ENCODE results near the gene TCP11.

Gene TCP11
- 0 to 0.27 (median 0.07) reads per million in 18 experiments for total RNA-seq

DNA sequence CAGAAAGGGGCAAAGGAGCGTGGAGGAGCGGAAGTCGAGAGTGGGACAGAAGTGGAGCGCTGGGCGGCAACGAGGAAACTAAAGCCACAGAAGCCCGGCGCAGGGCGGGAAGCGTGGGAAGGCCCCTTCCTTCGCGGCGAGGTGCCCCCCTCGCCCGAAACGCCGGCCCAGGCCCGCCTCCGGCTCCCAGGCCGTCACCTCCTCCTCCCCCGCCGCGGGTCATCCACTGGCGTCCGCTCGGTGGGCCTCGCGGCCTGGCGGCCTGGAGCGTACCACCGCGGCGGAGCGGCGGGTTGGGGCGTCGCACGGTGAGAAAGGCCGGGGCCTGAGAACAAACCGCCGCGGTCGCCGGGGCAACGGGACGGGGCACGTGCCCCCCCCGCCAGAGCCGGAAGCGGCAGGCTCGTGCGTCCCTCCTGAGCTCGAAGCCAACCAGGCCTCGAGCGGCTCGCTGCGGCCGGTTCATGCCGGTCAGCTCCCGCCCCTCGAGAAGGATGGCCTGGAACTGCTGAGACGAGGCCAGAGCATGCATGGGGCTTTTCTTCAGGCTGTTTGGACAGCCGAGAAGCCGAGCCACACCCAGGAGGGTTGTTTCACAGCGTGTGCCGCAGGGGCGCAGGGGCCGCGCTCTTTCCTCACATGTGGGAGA, at the start of gene TCP11:
TSS of gene TCP11 (minus strand) at position 333 of the 649 bp plus-strand sequence. CDS start 469 bp downstream, outside the sequence.
- peak; percentile 38 to 59 for DNase-seq

DNA sequence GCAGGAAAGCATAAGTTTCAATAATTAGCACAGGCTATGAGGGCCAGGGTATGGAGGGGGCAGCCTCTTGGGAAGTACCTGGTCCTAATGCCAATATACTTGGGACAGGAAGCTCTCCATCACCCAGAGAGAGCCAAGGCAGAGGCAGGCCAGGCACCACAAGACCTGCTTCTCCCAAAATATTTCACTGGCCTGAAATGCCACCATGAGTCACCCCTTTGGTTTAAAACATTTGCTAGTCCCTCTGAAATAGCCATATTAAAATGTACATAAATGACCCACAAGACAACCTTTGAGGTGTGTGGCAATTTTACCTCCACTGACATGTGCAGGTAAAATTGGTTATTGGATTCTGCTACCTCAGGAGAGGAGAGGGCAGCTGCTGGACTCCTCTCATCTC, 49.2 kb upstream of the TCP11 start:
- DNase-seq: no peak

DNA sequence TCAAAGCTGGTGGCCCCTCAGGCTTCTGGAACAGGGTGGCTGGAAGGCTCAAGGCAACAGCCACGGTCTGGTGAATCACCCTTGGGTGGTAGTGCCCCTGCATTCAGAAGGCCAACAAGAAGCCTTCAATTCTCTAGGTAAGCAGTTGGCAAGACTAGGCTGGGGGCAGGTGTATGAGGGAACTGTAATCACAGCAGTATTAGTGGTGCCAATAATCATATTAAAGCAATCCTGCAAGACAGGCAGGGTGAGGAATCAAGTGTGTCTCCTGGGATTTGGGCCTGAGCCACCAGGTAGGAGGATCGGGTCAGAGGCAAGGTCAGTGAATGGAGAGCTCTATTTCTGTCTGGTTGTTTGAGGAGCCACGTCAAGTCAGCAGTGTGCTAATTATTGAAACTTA, 47.7 kb upstream of the TCP11 start:
- DNase-seq: no peak

DNA sequence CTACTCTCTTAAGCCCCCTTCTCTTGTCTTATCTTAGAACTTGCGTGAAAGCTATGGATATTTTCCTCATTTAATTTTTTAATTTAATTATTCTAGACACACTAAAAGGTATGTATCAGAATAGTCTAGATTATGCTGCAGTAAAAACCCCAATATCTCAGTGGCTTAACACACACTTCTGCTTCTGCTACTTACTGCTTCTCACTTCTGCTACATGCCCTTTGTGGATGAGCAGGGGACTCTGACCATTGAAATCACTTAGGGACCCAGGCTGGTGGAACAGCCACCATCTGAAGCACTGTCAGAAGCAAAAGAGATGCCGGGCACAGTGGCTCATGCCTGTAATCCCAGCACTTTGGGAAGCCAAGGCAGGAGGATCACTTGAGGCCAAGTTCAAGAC, 45.4 kb upstream of the TCP11 start:
- DNase-seq: no peak

DNA sequence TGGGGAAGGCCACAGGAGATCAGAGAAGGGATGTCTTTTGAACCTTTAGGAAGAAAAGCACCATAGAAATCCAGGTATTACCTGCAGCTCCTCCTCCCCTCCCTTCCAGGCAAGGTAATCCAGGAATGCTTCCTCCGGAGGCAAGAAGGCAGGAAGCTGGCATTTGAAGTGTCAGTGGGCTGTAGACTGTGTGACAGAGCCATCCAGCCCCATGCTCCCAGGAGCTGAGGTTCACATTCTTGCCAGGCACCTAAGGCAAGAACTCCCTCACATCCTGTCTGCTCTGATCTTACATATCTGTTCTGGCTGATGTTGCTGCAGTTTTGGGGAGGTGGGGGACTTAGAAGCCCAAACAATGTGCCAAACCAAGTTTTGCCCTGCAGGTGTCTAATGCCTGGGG, 44.8 kb upstream of the TCP11 start:
- no peak for DNase-seq

DNA sequence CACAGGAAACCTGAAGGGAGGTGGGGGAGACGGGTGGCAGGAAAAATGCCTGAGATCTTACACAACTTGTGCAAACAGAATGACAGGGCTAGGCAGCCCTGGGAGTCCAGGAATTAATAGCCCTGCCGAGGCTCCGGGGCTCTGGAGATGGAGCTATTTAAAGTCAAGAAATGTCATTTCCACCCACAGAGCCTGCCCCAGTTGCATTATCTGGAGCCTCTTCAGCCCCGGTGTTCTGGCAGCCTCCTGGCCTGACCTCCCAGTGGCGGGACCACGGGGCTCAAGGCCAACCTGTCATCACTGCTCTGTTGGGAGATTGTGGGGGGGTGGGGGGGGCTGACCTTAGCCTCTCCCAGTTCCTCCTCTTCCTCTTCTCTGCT, 44.2 kb upstream of the TCP11 start:
- DNase-seq: no peak

DNA sequence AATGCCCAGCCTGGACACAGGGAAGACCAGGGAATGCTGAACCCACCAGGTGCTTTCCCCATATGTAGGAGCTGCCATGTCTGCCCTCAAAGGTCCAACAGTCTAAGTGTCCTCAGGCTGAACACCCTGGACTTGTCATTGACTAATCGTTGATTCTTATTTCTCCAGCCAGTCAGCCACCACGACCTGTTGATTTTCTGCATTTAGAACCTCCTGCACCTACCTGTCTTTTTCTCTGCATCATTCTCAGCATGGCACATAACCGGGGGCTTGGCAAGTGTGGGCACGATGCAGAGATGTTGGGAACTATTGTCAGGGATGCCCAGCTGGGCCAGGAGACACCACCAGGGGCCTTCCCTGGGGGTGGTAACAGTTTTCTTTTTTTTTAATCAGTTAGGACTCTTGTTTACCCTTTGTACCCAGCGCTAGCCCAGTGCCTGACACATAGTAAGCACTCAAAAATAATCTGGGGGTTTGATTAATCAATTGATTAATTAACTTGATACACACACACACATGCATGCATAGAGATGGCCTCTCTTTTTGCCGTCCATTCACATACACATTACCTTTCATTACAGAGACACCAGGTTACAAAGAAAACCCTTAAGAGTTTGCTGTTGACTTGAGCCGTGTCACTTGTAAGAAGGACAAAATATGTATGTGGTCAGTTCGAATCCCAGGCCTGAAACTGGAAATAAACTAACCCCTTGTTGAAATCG, 43.6 kb upstream of the TCP11 start:
- no peak for DNase-seq

DNA sequence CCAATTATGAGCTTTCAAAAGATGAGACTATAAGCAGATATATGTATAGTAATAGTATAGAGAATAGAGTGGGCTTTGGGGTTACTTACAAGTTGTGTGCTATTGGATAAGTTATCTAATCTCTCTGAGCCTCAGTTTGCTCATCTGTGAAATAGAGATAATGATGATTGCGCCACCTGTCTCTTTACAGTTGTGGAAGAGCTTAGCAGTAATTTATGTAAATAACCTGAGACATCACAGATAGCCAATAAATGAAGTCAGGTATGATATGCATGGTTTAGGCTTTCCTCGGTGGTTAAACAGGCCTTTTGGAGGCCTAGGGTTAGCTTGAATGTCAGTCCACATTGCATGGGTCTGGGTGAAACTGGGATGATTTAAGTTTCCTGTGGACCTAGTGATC, 42.8 kb upstream of the TCP11 start:
- no peak for DNase-seq

DNA sequence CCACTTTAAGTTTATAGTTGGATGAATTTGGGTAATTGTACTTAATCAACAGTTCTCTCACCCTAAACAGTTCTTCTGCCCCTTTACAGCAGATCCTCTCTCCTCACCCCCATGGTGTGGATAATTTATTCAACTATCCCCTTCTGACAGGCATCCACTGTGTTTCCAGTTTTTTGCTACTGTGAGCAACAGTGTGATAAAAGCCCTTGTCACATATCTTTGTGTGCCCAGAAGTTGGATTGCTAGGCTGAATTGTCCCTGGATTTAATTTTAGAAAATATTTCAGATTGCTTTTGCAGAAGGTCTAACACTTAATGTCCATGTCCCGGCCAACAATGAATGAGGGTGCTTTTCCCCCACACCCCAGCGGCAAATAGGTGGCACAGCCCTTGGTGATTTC, 42.1 kb upstream of the TCP11 start:
- DNase-seq: no peak

DNA sequence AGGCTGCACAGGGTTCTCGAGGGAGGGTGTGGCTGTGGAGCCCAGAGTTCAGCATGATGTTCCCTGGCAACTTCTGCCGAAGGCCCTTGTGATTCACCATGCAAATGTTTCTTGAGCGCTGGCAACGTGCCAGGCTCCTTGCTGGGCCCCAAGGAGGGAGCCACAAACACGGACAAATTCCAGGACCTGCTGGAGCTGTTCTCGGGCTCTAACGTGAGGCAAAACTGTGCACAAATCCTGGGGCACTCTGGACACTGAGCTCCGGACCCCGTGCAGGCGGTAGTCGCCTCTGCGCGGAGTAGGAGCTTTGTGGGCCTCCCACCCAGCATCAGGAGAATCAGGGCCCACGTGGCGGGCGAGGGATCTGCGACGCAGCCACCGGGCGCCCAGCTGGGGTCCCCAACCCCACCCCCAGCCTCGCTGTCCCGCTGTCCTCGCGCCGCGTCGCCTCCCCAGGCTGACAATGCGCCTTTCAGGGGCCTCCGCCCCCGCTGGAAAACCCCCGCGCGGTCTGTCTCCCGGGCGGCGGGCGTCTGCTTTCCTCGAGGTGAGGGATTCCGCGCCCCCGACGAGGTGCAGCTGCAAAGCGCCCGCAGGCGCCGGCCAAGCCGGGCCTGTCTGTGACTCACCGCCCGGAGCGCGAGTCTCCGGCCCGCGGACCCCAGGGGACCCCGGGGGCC, 40.9 kb upstream of the TCP11 start:
- DNase-seq: no peak

DNA sequence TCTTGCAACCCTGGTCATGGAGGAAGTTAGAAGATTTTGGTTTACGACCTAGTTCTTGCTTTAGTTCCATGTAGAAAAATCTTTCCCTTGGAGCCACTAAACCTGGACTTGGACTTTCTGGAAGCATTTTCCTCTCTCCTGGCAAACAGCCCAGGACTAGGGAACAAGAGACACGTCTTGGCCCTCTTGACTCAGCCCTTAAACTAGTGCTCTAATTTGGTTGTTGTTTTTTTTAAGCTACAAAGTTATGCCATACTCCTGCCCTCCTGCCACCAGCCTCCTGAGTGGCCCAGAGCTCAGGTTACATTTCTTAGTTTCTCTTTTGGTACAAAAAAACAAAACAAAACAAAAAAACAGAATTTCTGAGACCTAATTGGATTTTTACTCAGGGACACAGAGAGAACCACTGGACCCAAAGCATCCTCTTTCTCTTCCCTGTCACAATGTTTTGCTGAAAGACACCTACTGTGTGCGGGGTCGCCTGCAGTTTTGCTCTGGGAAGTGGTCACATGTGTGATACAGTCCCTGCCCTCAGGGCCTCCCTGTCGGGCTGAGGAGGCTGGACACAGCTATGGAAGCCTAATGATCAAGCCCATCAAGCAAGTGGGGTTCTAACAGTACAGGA, 40.3 kb upstream of the TCP11 start:
- no peak for DNase-seq

DNA sequence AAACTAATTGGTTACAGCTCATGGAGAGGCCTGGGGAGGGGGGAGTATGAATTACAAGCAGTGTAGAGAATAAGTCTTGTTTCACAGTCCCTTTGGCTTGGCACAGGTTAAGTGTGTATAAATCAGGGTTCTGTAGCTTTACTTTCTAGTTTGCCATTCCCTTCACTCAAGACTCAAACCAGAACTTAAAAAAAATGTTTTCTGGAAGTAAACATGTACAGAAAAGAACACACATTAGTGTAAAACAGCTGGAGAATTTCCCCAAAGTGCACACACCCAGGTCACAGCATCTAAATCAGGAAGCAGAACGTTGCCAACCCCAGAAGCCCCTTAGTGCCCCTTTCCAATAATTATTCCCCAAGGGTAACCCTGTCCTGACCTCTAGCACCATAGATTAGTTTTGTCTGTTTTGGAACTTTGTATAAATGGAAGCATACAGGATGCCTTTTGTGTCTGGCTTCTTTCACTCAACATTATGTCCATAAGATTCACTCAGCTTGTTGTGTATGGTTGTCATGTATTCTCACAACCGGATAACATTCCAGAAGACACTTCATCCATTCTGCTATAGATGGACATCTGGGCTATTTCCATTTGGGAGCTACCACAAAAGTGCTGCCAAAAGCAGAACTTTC, 38.9 kb upstream of the TCP11 start:
- no peak for DNase-seq

DNA sequence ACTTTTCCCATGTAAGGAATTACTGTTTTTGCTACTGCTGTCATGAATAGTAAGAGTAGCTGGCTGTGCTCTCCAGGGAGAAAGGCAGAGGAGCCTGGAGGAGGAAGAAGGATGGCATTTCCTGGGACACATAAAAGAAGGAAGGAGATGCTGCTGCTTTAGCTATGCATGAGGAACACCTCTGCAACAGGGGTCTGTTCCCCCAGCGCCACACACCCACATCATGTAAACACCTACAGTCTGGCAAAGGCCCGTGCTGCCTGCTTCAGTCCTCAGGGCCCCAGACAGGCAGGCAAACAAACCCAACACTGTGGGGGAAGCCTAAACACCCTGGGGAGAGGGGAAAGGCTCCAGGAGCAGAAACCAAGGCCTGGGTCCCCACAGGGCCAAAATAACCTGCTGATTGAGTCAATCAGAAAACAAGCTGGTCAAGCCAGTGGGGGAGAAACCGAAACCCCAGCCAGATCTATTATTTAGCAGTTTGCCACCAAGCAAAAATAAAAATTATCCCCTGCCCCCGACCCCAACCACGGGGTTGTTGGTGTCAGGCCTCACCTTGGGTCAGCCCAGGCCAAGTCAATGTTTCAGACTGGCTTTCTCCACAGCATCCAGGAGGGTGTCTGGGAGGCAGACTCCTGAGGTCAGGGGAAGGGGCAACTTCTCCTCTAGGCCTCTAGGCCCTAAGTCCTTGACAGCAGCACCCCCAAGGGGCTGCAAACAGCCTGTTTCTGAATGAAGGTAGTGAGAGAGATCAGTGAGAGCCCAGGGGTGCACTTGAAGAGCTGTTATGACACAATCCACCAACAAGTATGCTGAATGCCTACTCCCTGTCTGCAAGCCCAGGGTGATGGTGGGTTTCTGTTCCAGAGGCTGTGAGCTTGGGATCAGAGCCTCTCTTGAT, 38.0 kb upstream of the TCP11 start:
- no peak for DNase-seq

DNA sequence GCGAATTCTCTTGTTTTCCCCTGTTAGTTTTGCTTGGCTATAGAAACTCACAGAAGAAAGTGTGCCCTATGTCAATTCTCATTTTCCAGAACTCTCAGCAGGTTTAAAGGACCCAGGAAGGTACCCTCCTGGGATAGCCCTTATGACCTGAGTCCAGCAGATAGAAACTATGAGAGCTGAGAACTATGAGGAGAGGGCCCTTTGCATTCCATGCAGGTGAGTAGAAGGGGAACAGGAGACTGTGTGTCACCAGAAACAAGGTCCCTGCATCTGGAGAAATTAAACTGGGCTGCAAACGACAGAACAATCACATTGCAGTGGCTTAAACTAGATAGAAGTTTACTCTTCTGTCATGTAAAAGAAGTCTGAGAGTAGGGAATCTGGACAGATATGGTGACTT, 36.9 kb upstream of the TCP11 start:
- no peak for DNase-seq

DNA sequence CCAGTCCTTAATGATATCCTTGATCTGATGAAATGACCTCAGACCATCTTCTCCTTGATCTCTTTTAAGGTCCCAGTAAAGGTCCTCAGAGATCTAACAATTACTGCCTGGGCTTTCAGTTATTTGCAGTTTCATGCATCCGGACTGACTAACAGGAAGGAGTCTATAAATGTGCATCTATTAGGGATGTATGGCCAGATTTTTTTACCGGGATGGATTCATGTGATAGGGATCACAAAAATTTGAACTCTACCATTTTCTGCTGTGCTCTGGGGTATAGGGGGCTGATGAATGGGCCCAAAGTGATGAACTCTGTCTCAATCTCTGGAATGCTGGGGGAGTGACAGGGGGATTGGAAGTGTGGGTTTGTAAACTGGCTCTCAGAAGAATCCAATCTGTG, 36.5 kb upstream of the TCP11 start:
- DNase-seq: no peak

DNA sequence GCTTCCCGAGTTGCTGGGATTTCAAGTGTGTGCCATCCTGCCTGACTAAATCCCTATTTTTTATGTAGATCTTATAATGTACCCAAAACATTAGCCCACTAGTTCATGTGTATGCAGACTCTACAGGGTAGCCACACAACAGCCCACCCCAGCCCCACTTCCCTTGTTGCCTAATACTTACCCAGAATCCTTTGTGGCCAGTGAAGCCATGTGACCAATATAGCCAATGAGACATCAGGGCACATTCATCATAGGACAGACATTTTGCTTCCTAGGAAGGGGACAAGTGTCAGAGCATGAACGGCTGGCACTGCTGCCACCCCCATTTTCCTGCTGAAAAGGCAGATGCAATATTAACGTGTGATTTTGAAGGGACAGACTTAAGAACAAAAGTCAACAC, 36.0 kb upstream of the TCP11 start:
- no peak for DNase-seq

DNA sequence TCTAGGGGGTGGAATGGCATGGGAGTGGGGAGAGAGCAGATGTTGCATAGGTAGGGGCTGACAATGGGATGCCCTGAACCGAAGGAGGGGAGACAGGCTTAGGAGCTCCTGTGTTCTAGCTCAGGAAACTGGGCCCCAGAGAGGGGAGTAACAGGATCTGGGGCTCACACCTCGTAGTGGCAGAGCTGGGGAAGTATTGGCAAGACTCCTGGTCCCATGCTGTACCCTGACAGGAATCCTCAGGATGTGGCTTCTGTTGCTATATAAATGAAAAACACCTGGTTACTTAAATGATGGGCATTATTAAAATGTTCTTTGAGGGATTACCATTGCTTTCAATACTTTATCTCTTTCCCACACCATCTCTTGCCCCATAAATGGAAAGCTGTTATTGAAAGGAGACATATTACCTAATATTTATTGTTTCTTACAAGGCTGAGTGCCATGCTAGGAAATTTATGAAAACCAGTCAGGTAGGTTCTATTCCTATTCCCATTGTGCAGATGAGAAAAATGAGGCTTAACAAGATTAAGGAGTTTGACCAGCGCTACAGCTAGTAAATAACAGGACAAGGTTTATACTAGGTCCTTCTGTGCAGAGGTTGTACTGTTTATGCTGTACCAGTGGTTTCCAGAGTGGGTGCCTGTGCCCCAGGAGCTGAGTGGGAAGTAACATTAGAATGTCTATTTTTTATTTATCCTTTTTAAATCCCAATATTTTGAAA, 35.3 kb upstream of the TCP11 start:
- no peak for DNase-seq

DNA sequence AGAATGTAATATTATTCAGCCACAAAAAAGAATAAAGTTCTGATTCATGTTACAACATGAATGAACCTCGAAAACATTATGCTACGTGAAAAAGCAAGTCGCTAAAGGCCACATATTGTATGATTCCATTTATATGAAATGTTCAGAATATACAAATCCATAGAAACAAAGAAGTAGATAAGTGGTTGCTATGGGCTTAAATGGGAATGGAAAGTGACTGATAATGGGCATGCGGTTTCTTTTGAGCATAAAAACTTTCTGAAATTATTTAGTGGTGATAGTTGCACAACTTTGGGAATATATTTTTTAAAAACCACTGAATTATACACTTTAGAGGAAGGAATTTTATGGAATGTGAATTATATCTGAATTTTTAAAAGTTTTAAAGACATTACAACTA, 33.4 kb upstream of the TCP11 start:
- no peak for DNase-seq

DNA sequence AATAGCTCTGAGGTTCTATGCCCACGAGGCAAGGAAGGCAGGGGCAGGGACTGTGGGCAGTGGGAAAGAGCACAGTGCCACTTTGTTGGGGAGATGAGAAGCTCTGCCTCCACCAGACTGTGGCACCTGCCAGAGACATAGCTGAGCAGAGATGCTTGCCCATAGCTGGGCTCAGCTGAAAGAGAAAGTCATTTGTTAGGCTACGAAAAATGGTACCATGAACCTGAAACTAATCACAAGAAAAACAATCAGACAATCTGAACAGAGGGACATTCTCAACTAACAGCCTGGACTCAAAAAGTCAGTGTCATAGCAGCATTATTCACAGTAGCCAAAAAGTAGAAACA, 32.9 kb upstream of the TCP11 start:
- DNase-seq: no peak

DNA sequence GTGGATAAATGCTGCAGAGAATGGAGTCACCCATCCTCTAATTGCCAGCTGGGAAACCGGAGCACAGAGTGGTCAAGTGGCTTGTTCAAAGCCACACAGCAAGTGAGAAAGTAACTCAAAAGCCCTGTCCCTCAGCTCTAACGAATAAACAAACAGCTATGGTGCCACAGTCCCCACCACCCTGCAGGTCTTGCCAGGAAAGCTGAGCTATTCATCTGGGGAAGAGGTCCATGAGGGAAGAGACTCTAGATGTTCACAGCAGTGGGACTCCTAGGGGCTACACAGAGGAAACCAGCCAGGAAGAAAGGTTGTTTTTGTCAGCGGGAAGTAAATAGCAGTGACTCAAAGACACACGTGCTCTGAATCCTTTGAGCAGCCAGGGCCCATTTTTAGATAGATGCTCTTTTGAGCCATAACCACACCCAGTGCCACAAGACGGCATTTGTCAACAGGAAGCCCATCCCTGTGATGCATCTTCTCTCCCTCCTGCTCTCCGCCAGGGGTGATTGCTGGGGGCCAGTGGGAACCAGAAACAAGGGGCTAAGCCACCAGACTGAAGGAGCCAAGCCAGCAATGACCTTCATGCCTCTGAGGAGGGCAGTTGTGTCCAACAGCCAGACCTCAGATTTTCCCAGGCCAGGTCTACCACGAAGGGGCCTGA, 32.4 kb upstream of the TCP11 start:
- no peak for DNase-seq

DNA sequence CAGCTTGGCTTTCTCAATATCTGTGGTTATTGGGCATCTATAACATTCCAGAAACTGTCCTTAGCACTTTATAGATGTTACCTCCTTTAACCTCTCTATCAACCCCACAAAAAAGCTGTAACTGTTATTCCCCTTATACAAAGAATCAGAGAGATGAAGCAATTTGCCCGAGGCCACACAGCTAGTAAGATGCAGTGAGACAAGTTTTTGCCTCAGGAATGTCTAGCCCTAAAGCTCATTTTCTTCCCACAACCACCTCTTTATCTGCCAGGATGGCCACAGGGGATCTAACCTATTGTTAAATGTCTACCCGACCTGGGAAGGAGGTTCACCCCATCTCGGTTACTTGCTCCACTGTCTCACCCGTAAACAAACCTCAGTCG, 31.9 kb upstream of the TCP11 start:
- no peak for DNase-seq

All from inflammatory macrophage (primary cell).